BE2C (cell line): ENCODE measurements around the gene SPDYE17.
A peak's percentile ranks its signal among the peaks of the same experiment; 100 is the strongest.
"Not testable (repeated sequence)": the region's sequence is repeated elsewhere in the genome, so short reads cannot be mapped to it uniquely, and the experiment has no call there.

Experiments used
- DNase-seq: peaks from one replicate; pipeline ENCODE4 v3.0.0-alpha.2; 2020
- H3K27me3 ChIP-seq: fragments of 250-450 bp; sonication (Bioruptor Pico); 2 replicates; pipeline ENCODE4 v1.5.1; 2020; ENCODE audit warnings: mild to moderate bottlenecking
- H3K36me3 ChIP-seq: fragments of 250-450 bp; sonication (Bioruptor Pico); 2 replicates; pipeline ENCODE4 v1.5.1; 2020; ENCODE audit warnings: mild to moderate bottlenecking
- H3K4me1 ChIP-seq: fragments of 250-450 bp; sonication (Bioruptor Pico); 2 replicates; pipeline ENCODE4 v1.5.1; 2020
- H3K4me3 ChIP-seq: 2 replicates; pipeline ENCODE4 v1.5.1; 2011; ENCODE audit warnings: low read depth, low read length
- H3K9me3 ChIP-seq: fragments of 250-450 bp; sonication (Bioruptor Pico); 2 replicates; pipeline ENCODE4 v1.5.1; 2020
- CTCF ChIP-seq: IDR thresholded peaks from 2 replicates; pipeline ENCODE4 v1.5.1; 2012; ENCODE audit warnings: mild to moderate bottlenecking, low read depth, low read length

SPDYE17 gene

GRCh38 chr7:77004151-77004550 lies 28.0 kb downstream of the SPDYE17 start:
- not testable (repeated sequence) for H3K4me1 ChIP-seq, H3K9me3 ChIP-seq, H3K4me3 ChIP-seq, DNase-seq, H3K36me3 ChIP-seq, H3K27me3 ChIP-seq

GRCh38 chr7:77003241-77003640 lies 28.9 kb downstream of the SPDYE17 start:
- H3K36me3 ChIP-seq, H3K27me3 ChIP-seq, H3K4me1 ChIP-seq, H3K9me3 ChIP-seq, DNase-seq, H3K4me3 ChIP-seq: not testable (repeated sequence)

GRCh38 chr7:77002678-77003233 lies 29.4 kb downstream of the SPDYE17 start:
- not testable (repeated sequence) for H3K4me3 ChIP-seq, H3K4me1 ChIP-seq, DNase-seq, H3K27me3 ChIP-seq, H3K9me3 ChIP-seq, H3K36me3 ChIP-seq

GRCh38 chr7:77002104-77002503 lies 30.1 kb downstream of the SPDYE17 start:
- not testable (repeated sequence) for H3K9me3 ChIP-seq, DNase-seq, H3K4me3 ChIP-seq, H3K36me3 ChIP-seq, H3K4me1 ChIP-seq, H3K27me3 ChIP-seq

GRCh38 chr7:76999474-77000107 lies 32.6 kb downstream of the SPDYE17 start:
- not testable (repeated sequence) for H3K4me1 ChIP-seq, H3K4me3 ChIP-seq, H3K27me3 ChIP-seq, H3K9me3 ChIP-seq, H3K36me3 ChIP-seq
- peak; percentile 40 for DNase-seq

GRCh38 chr7:76998764-76999450 lies 33.3 kb downstream of the SPDYE17 start:
- not testable (repeated sequence) for H3K27me3 ChIP-seq, H3K4me1 ChIP-seq, H3K36me3 ChIP-seq, DNase-seq, H3K9me3 ChIP-seq, H3K4me3 ChIP-seq

- no peaks in the 10 kb centered on the region for H3K4me1 ChIP-seq
- no peak for TF ChIP-seq CTCF
- no peak for DNase-seq
These were observed 33.9 kb downstream of the SPDYE17 start for GRCh38 chr7:76998285-76998589.

GRCh38 chr7:76997381-76998284 lies 34.5 kb downstream of the SPDYE17 start:
- Histone ChIP-seq H3K4me1 (no peaks in the 10 kb centered on the region), H3K27me3 (no peaks in the 10 kb centered on the region), H3K4me3 (no peak overlapping the region), H3K36me3 (no peaks in the 10 kb centered on the region), H3K9me3 (no peaks in the 10 kb centered on the region)
- no peak for DNase-seq
- no peak for TF ChIP-seq CTCF

More at GRCh38 chr7:76998285-76998589, 33.9 kb downstream of the SPDYE17 start:
- no peak overlapping the region for H3K4me3 ChIP-seq
- no peaks in the 10 kb centered on the region for H3K27me3 ChIP-seq
- H3K36me3 ChIP-seq = no peaks in the 10 kb centered on the region
- no peaks in the 10 kb centered on the region for H3K9me3 ChIP-seq

- H3K4me1 ChIP-seq, DNase-seq, H3K9me3 ChIP-seq, H3K4me3 ChIP-seq, H3K27me3 ChIP-seq, H3K36me3 ChIP-seq: not testable (repeated sequence)
These were observed 35.2 kb downstream of the SPDYE17 start for GRCh38 chr7:76996932-76997331.

GRCh38 chr7:76994286-76994685 lies 37.9 kb downstream of the SPDYE17 start:
- H3K4me1 ChIP-seq, H3K4me3 ChIP-seq, DNase-seq, H3K36me3 ChIP-seq, H3K9me3 ChIP-seq, H3K27me3 ChIP-seq: not testable (repeated sequence)

- not testable (repeated sequence) for H3K27me3 ChIP-seq, H3K4me3 ChIP-seq, H3K9me3 ChIP-seq, DNase-seq, H3K36me3 ChIP-seq, H3K4me1 ChIP-seq
These were observed 38.3 kb downstream of the SPDYE17 start for GRCh38 chr7:76993831-76994230.

- H3K9me3 ChIP-seq, H3K4me1 ChIP-seq, H3K4me3 ChIP-seq, H3K36me3 ChIP-seq, DNase-seq, H3K27me3 ChIP-seq: not testable (repeated sequence)
These were observed 39.3 kb downstream of the SPDYE17 start for GRCh38 chr7:76992871-76993270.

- H3K9me3 ChIP-seq, DNase-seq, H3K36me3 ChIP-seq, H3K4me3 ChIP-seq, H3K4me1 ChIP-seq, H3K27me3 ChIP-seq: not testable (repeated sequence)
These were observed 40.0 kb downstream of the SPDYE17 start for GRCh38 chr7:76992204-76992603.
